B cell (primary cell): ENCODE results near the gene ZMAT3.

ENCODE experiments used
- CTCF ChIP-seq: fragments of 200-600 bp; IDR thresholded peaks from one replicate; pipeline ENCODE4 v1.8.0; 2022; ENCODE audit warnings: antibody characterized with exemption, mild to moderate bottlenecking
- EZH2 ChIP-seq: IDR thresholded peaks from 2 replicates; pipeline ENCODE4 v1.6.1; 2012; ENCODE audit warnings: borderline replicate concordance, low read depth, mild to moderate bottlenecking, moderate library complexity, low read length; ENCODE audit not compliant: insufficient read depth, poor library complexity, severe bottlenecking

- peak; percentile 94 for TF ChIP-seq CTCF
- TF ChIP-seq EZH2: no peak
Observed at GRCh38 chr3:179015551-179016020, 56.0 kb downstream of the ZMAT3 start.
